GM23338 (cell line): ENCODE results near the gene FAM174C.

Experiments
- ZNF114 ChIP-seq: fragments of 250-450 bp; sonication (Bioruptor Pico); IDR thresholded peaks from 2 replicates; pipeline ENCODE4 v1.5.0; 2020; ENCODE audit warnings: mild to moderate bottlenecking, moderate library complexity
- TF ChIP-seq, protein P1 (sequence below), 2 experiments: fragments of 200-600 bp in 1 of 2; sonication (generic) in 1 of 2; conservative IDR thresholded peaks; 2 replicates each; pipeline versions ENCODE4 v1.5.1 to v1.6.1; 2016 to 2017; ENCODE audit warnings: antibody characterized with exemption in 2 of 2, low read depth in 2 of 2, mild to moderate bottlenecking in 2 of 2, moderate library complexity in 1 of 2

DNA sequence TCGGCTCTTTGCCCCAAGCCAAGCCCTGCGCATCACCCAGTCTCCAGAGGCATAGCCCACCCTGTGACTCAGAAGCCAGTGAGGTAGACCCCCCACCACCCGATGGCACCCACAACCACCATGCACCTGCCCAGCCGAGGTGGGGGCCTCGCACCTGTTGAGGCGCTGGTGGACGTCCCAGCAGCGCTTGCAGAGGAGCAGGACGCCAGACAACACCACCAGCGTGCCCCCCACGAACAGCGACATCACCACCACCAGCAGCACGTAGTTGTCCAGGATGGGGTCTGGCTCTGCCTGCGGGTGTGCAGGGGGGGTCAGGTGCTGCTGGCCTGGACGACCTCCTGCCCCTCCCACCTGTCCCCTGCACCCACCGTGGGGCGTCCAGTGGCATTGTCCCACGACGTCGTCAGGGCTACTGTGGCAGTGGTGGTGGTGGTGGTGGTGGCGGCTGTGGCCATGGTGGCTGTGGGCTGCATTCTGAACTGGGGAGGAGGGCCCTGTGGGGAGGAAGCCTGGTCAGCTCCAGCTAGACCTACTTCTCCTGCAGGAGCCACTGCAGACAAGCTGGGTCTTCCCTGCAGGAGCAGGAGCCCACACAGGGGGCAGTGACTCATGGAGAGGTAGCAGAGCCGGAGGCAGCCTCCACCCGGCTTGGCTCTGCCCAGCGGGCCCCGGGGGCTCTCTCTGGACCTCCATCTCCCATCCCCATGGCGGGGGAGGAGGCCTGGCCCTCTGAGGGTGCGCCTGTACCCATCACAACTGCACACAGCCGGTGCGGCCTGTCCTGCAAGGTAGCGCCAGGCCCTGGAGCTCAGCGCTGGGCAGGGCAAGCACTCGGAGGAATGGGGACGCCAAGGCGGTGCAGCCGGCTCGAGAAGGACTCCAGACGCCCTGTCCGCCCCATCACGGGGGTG, 39.4 kb upstream of the FAM174C start:
- TF ChIP-seq, protein P1, sequence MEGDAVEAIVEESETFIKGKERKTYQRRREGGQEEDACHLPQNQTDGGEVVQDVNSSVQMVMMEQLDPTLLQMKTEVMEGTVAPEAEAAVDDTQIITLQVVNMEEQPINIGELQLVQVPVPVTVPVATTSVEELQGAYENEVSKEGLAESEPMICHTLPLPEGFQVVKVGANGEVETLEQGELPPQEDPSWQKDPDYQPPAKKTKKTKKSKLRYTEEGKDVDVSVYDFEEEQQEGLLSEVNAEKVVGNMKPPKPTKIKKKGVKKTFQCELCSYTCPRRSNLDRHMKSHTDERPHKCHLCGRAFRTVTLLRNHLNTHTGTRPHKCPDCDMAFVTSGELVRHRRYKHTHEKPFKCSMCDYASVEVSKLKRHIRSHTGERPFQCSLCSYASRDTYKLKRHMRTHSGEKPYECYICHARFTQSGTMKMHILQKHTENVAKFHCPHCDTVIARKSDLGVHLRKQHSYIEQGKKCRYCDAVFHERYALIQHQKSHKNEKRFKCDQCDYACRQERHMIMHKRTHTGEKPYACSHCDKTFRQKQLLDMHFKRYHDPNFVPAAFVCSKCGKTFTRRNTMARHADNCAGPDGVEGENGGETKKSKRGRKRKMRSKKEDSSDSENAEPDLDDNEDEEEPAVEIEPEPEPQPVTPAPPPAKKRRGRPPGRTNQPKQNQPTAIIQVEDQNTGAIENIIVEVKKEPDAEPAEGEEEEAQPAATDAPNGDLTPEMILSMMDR (conservative IDR thresholded peaks at IDR 0.05; ENCODE audit: low read depth in 2 of 2): no peak
- no peak for TF ChIP-seq ZNF114 (CRISPR knock-in tag)
